HCT116 (cell line): Measurements from ENCODE around the gene LYAR.

Source experiments
- ATF3 ChIP-seq: IDR thresholded peaks from 2 replicates; pipeline ENCODE4 v1.6.1; 2012
- EZH2 ChIP-seq: fragments of 200-600 bp; sonication (generic); IDR thresholded peaks from 2 replicates; pipeline ENCODE4 v1.6.1; 2017; ENCODE audit warnings: antibody characterized with exemption, mixed run types
- JUND ChIP-seq: IDR thresholded peaks from 2 replicates; pipeline ENCODE4 v1.6.1; 2012
- POLR2A ChIP-seq: IDR thresholded peaks from 2 replicates; pipeline ENCODE4 v1.7.0; 2011; ENCODE audit warnings: borderline replicate concordance; ENCODE audit not compliant: insufficient read depth, insufficient read length; ENCODE audit errors: extremely low read depth
- POLR2AphosphoS5 ChIP-seq: IDR thresholded peaks from 2 replicates; pipeline ENCODE4 v1.6.1; 2011; ENCODE audit warnings: mild to moderate bottlenecking, low read depth, low read length, moderate library complexity
- SIN3A ChIP-seq: IDR thresholded peaks from 2 replicates; pipeline ENCODE4 v1.6.1; 2012; ENCODE audit warnings: low read depth
- YY1 ChIP-seq: IDR thresholded peaks from 2 replicates; pipeline ENCODE4 v1.6.1; 2011; ENCODE audit warnings: low read length, low read depth, moderate library complexity, mild to moderate bottlenecking; ENCODE audit not compliant: insufficient replicate concordance; ENCODE audit errors: extremely low read depth
- TF ChIP-seq, protein P1 (sequence below), 3 experiments: fragments of 200-600 bp in 1 of 3; sonication (generic) in 1 of 3; IDR thresholded peaks in 2 of 3; conservative IDR thresholded peaks in 1 of 3; 2 replicates each; pipeline ENCODE4 v1.5.1; 2012 to 2017; ENCODE audit warnings: low read depth in 2 of 3, low read length in 2 of 3, antibody characterized with exemption in 1 of 3, borderline replicate concordance in 1 of 3, control low read depth in 1 of 3, mild to moderate bottlenecking in 1 of 3, mixed read lengths in 1 of 3, mixed run types in 1 of 3, moderate library complexity in 1 of 3; ENCODE audit not compliant: insufficient read depth in 1 of 3

GRCh38 chr4:4254199-4254598, 35.8 kb downstream of the LYAR start:
- TF ChIP-seq, protein P1, sequence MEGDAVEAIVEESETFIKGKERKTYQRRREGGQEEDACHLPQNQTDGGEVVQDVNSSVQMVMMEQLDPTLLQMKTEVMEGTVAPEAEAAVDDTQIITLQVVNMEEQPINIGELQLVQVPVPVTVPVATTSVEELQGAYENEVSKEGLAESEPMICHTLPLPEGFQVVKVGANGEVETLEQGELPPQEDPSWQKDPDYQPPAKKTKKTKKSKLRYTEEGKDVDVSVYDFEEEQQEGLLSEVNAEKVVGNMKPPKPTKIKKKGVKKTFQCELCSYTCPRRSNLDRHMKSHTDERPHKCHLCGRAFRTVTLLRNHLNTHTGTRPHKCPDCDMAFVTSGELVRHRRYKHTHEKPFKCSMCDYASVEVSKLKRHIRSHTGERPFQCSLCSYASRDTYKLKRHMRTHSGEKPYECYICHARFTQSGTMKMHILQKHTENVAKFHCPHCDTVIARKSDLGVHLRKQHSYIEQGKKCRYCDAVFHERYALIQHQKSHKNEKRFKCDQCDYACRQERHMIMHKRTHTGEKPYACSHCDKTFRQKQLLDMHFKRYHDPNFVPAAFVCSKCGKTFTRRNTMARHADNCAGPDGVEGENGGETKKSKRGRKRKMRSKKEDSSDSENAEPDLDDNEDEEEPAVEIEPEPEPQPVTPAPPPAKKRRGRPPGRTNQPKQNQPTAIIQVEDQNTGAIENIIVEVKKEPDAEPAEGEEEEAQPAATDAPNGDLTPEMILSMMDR (IDR thresholded peaks at IDR 0.05 in 2 of 3, conservative IDR thresholded peaks at IDR 0.05 in 1 of 3; ENCODE audit: borderline replicate concordance in 1 of 3, insufficient read depth in 1 of 3, low read depth in 2 of 3, low read length in 2 of 3) = no peak
- TF ChIP-seq JUND (no peak), EZH2 (no peak), POLR2AphosphoS5 (no peak), YY1 (no peak), POLR2A (no peak), ATF3 (no peak), SIN3A (no peak)
